ENCODE results near the gene NSG1.

DNA sequence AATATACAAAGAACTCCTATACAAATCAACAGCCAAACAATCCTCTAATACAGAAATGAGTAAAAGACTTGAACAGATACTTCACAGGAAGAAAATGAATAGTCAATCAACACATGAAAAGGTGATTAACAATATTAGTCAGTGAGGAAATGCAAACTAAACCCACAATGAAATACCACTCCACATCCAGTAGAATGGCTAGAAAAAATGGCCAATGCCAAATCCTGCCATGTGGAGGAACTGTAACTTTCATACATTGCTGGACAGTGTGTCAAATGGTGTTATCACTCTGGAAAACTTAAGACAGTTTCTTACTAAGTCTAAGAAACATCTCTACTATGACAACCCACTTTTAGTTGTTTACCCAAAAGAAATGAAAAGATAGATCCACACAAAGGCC lies 59.5 kb downstream of the NSG1 start:
- TF ChIP-seq, protein P1, sequence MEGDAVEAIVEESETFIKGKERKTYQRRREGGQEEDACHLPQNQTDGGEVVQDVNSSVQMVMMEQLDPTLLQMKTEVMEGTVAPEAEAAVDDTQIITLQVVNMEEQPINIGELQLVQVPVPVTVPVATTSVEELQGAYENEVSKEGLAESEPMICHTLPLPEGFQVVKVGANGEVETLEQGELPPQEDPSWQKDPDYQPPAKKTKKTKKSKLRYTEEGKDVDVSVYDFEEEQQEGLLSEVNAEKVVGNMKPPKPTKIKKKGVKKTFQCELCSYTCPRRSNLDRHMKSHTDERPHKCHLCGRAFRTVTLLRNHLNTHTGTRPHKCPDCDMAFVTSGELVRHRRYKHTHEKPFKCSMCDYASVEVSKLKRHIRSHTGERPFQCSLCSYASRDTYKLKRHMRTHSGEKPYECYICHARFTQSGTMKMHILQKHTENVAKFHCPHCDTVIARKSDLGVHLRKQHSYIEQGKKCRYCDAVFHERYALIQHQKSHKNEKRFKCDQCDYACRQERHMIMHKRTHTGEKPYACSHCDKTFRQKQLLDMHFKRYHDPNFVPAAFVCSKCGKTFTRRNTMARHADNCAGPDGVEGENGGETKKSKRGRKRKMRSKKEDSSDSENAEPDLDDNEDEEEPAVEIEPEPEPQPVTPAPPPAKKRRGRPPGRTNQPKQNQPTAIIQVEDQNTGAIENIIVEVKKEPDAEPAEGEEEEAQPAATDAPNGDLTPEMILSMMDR (conservative IDR thresholded peaks at IDR 0.05; ENCODE audit: low read depth, low read length) = no peak
- TF ChIP-seq EZH2 (IDR thresholded peaks at IDR 0.05; ENCODE audit: low read length, unreplicated experiment) = no peak
